BJ (cell line): ENCODE data around the gene ADM2. TPM values are rescaled to one million over a fixed set of nuclear protein-coding genes. Genes with fewer than 3 reads are reported as not detected.

Source experiments
- CTCF ChIA-PET: fragments of 350-600 bp; formaldehyde crosslinking; extraction: SDS; loops from one replicate; lab custom pipeline; 2021; ENCODE audit warnings: antibody characterized with exemption, inconsistent platforms; lab: Yijun Ruan, JAX
- POLR2A ChIA-PET: fragments of 300-600 bp; sonication (Branson Sonifier 250); formaldehyde crosslinking; extraction: SDS; loops from one replicate; lab custom pipeline; 2021; ENCODE audit warnings: antibody characterized with exemption; lab: Charles Lee
- DNase-seq: peaks from one replicate; pipeline ENCODE4 v3.0.0-alpha.2; 2011; ENCODE audit warnings: low read depth
- H3K27me3 ChIP-seq: 2 replicates; pipeline ENCODE4 v1.6.0; 2011; ENCODE audit warnings: low read length; ENCODE audit not compliant: control insufficient read depth, insufficient read depth
- H3K36me3 ChIP-seq: 2 replicates; pipeline ENCODE4 v1.5.1; 2011; ENCODE audit warnings: low read length; ENCODE audit not compliant: control insufficient read depth, insufficient read depth
- H3K4me3 ChIP-seq: 2 replicates; pipeline ENCODE4 v1.5.1; 2011; ENCODE audit warnings: low read depth, mild to moderate bottlenecking, control low read depth, low read length
- polyA plus RNA-seq: library from polyadenylated mRNA; depleted of rRNA; stranded (reverse); fragments of >200 nt; gene quantifications from 2 replicates; pipeline ENCODE4 v1.2.3, GENCODE V29; 2011
- TF ChIP-seq, protein P1 (sequence below): IDR thresholded peaks from 2 replicates; pipeline ENCODE4 v1.5.1; 2011; ENCODE audit warnings: low read depth, mild to moderate bottlenecking, control low read depth, inconsistent platforms, low read length, moderate library complexity; ENCODE audit not compliant: insufficient read depth

The ADM2 gene
- polyA plus RNA-seq, 1 experiment = 16.0 TPM

DNA sequence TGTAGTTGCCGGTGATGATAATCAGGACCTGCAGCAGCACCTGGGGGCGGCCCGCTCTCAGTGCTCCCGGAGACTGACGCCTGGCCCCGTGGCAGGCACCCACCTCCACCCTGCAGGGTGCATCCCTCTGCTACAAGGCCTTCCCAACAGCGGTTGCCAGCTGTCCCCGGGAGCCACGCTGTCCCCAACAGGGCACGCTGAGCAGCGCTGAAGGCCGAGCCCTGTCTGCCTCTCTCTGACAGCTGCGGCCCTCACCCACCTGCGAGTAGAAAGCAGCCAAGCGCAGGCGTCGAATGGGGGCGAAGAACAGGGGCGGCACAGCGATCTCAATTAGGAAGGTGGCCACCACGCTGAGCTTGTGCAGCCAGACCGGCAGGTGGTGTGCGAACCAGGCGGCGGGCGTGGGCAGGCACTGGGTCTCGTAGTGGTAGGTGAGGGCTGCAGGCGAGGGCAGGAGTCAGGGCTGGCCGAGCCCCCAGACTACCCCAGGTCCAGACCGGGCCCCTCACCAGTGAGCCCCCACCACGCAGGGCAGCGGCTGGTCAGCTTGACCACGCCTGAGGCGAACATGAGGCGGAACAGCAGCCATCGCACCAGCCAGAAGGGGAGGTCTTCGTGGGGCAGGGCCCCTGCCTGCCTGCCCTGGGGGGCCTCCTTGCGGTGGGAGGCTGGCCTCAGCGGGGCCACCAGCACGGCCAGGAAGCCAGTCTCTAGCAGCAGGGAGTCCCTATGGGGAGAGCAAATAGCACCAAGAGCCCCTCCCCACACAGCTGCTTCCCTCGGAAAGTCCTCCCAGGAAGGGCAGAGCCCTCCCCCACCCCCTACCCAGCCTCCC lies 24.6 kb downstream of the ADM2 start:
- TF ChIP-seq, protein P1, sequence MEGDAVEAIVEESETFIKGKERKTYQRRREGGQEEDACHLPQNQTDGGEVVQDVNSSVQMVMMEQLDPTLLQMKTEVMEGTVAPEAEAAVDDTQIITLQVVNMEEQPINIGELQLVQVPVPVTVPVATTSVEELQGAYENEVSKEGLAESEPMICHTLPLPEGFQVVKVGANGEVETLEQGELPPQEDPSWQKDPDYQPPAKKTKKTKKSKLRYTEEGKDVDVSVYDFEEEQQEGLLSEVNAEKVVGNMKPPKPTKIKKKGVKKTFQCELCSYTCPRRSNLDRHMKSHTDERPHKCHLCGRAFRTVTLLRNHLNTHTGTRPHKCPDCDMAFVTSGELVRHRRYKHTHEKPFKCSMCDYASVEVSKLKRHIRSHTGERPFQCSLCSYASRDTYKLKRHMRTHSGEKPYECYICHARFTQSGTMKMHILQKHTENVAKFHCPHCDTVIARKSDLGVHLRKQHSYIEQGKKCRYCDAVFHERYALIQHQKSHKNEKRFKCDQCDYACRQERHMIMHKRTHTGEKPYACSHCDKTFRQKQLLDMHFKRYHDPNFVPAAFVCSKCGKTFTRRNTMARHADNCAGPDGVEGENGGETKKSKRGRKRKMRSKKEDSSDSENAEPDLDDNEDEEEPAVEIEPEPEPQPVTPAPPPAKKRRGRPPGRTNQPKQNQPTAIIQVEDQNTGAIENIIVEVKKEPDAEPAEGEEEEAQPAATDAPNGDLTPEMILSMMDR = no peak
- H3K36me3 ChIP-seq = peaks cover 27% of the 10 kb centered on the region
- ChIA-PET POLR2A (no interaction called here), CTCF (interaction anchor here (3.1 kb wide), 1 partner anchor 9 kb away, joined by 13 read pairs; no protein-coding TSS in a partner anchor)
- H3K27me3 ChIP-seq = no peaks in the 10 kb centered on the region
- H3K4me3 ChIP-seq = peak overlapping the region; percentile 99
- no peak for DNase-seq

DNA sequence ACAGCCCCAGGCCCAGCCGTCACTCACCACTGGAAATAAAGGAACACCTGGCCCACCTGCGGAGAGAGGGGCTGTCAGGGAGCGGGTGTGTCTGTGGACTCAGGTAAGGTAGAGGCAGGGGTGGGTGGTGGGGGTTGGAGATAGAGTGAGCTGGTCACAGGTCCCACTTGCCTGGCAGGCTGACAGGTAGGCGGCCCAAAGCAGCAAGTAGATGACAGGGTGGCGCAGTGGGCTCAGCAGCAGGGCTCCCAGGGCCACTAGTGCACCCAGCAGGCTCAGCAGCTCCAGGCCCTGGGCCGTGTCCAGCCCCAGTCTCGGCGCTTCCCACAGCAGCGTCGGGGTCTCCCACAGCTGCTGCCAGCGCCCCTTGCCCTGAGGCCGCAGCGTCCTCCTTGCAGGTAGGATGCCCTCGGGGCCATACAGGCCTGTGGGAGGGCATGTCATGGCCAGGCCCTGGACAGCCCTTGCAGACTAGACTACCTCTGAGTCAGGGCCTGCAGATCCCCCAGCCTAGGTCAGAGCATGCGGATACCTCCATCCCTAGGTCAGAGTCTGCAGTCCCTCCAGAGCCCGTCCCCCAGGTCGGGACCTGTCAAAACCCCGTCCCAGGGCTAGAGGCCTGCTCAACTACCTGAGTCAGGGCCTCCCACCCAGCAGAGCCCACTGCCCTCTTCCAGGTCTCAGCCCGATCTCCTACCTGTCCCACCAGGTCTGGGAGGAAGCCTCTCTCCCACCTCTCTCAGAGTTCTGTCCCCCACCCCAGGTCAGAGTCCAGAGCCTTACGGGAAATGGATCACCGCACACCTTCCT lies 25.5 kb downstream of the ADM2 start:
- ChIA-PET CTCF (interaction anchor here (1.1 to 3.1 kb wide), 3 partner anchors 9 to 165 kb away, joined by 3 to 13 read pairs (median 10); partner anchors contain the start of gene SCO2), POLR2A (no interaction called here)
- Histone ChIP-seq H3K27me3 (no peaks in the 10 kb centered on the region), H3K36me3 (peaks cover 27% of the 10 kb centered on the region), H3K4me3 (peak overlapping the region; percentile 99)
- no peak for DNase-seq
- TF ChIP-seq, protein P1 = no peak

DNA sequence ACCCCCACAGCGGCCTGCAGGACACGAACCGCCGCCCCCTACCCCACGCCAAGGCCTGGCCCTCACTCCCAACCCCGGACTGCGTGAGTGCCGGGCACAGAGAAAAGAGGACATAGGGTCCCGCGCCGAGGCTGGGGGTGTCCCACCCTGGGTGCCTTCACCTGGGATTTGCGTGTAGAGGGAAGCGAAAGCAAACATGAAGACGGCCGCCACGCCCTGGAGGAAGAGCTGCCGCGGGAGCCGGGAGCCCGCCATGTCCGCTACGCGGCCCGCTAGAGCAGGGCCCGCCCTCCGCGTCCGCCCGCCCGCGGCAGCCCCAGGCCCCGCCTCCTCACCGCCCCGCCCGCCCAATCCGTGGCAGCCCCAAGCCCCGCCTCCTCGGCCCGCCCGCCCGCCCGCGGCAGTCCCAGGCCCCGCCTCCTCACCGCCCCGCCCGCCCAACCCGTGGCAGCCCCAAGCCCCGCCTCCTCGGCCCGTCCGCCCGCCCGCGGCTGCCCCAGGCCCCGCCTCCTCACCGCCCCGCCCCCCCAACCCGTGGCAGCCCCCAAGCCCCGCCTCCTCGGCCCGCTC lies 26.2 kb downstream of the ADM2 start, which contains the start of gene LMF2:
LMF2 (minus strand) TSS at position 282 of the 570 bp plus-strand sequence; CDS start at position 255, 27 bp downstream.
- CTCF ChIA-PET = interaction anchor here (1.1 to 3.1 kb wide), 3 partner anchors 10 to 165 kb away, joined by 3 to 13 read pairs (median 10); partner anchors contain the start of gene SCO2

DNA sequence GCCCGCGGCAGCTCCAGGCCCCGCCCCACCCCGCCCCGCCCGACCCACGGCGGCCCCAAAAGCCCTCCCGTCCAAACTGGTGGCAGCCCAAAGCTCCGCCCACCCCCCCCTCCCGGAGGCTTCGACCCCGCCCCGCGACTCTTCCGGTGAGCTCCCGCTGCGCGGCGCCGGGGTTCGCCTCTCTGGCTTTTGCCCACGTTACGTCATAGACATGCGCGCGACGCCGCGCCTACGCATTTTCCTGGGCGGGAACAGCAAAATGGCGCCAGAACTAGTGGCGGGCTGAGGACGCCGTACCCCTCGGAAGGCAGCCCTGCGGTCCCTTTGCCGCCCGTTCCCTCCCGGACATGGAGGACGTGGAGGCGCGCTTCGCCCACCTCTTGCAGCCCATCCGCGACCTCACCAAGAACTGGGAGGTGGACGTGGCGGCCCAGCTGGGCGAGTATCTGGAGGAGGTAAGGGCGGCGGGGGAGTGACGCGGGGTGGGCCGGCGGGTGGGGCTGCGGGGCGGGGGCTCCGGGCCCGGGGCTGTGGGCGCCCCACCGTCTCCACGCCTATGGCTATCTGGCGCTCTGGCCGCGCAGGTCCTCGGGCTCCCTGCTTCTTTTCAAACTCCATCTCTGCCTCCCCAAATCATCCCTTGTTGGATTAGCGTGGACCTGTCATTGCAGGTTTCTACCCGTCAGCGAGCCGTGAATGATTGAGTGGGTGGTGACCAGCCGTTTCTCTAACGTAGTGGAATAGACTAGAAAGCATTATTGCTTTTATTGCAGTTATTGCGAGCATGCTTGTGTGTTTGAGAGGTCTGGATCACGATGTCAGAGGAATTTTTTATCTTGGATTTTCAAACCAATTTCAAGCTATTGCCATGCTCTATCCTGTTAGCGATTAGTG lies 26.9 kb downstream of the ADM2 start, which contains the start of gene NCAPH2:
NCAPH2 (plus strand) TSS at position 234 of the 894 bp plus-strand sequence; CDS start at position 348, 114 bp downstream.
- peak; percentile 55 for DNase-seq
- Histone ChIP-seq H3K27me3 (no peaks in the 10 kb centered on the region), H3K36me3 (peaks cover 20% of the 10 kb centered on the region), H3K4me3 (peak within 1 kb of the TSS; percentile 99)
- ChIA-PET POLR2A (interaction anchor here (0.6 to 1.1 kb wide), 3 partner anchors 13 to 22 kb away, joined by 3 to 9 read pairs (median 4); partner anchors contain the start of genes SCO2 and TYMP), CTCF (interaction anchor here (1.1 to 3.1 kb wide), 4 partner anchors 11 to 166 kb away, joined by 3 to 13 read pairs (median 9); partner anchors contain the start of gene SCO2)
- TF ChIP-seq, protein P1 = 0 out of 2 replicates have a peak, but pooled peaks have one; percentile 6

More for the DNA sequence above, 26.2 kb downstream of the ADM2 start, which contains the start of gene LMF2:
- H3K4me3 ChIP-seq = peak within 1 kb of the TSS; percentile 99
- H3K36me3 ChIP-seq = peaks cover 25% of the 10 kb centered on the region
- DNase-seq = no peak
- no peaks in the 10 kb centered on the region for H3K27me3 ChIP-seq
- TF ChIP-seq, protein P1 = no peak
- POLR2A ChIA-PET = interaction anchor here (0.6 to 1.1 kb wide), 3 partner anchors 14 to 22 kb away, joined by 3 to 9 read pairs (median 4); partner anchors contain the start of genes SCO2 and TYMP
